GM19324 (cell line): ENCODE measurements around the gene MGAT4D.
"Not testable (repeated sequence)": the region's sequence is repeated elsewhere in the genome, so short reads cannot be mapped to it uniquely, and the experiment has no call there.

ENCODE experiments used
- ATAC-seq: cut with Tn5 transposase; IDR thresholded peaks from one replicate; pipeline ENCODE4 v1.9.1; 2021; ENCODE audit warnings: mild to moderate bottlenecking, moderate library complexity; ENCODE audit not compliant: unreplicated experiment, low FRiP score

The MGAT4D gene

GRCh38 chr4:140444347-140444746 lies 53.7 kb downstream of the MGAT4D start:
- ATAC-seq: not testable (repeated sequence)

- no peak for ATAC-seq
Measured at GRCh38 chr4:140439644-140440142, 58.4 kb downstream of the MGAT4D start.

GRCh38 chr4:140427919-140428471 lies 70.1 kb downstream of the MGAT4D start:
- no peak for ATAC-seq

GRCh38 chr4:140427106-140427918 lies 70.8 kb downstream of the MGAT4D start, which contains the start of gene CLGN:
Gene CLGN, minus strand, starts transcription at chr4:140427648. Its CDS starts 14,570 bp downstream, at chr4:140413078.
- peak; percentile 88 for ATAC-seq

GRCh38 chr4:140426610-140427105 lies 71.4 kb downstream of the MGAT4D start:
- ATAC-seq: peak; percentile 12

- no peak for ATAC-seq
Measured at GRCh38 chr4:140423106-140423505, 75.0 kb downstream of the MGAT4D start.

GRCh38 chr4:140413130-140413969 lies 84.7 kb downstream of the MGAT4D start:
- not testable (repeated sequence) for ATAC-seq

- ATAC-seq: no peak
Measured at GRCh38 chr4:140408974-140409373, 89.1 kb downstream of the MGAT4D start.

- ATAC-seq: no peak
Measured at GRCh38 chr4:140406292-140406691, 91.8 kb downstream of the MGAT4D start.

- no peak for ATAC-seq
Measured at GRCh38 chr4:140400111-140400510, 98.0 kb downstream of the MGAT4D start.

GRCh38 chr4:140395668-140396067 lies 102.4 kb downstream of the MGAT4D start:
- ATAC-seq: no peak
